HUES48 (cell line): Measurements from ENCODE around the gene IRX5.
A peak's percentile ranks its signal among the peaks of the same experiment; 100 is the strongest.

ENCODE experiments used
- H3K27ac ChIP-seq: one replicate; pipeline ENCODE4 v1.7.0; 2013; ENCODE audit warnings: low read depth, low read length, inconsistent platforms
- H3K27me3 ChIP-seq: 2 replicates; pipeline ENCODE4 v1.6.1; 2013; ENCODE audit warnings: mild to moderate bottlenecking, low read length; ENCODE audit not compliant: control insufficient read depth, insufficient read depth
- H3K36me3 ChIP-seq: 2 replicates; pipeline ENCODE4 v1.6.1; 2013; ENCODE audit warnings: low read length; ENCODE audit not compliant: control insufficient read depth, insufficient read depth
- H3K4me1 ChIP-seq: 2 replicates; pipeline ENCODE4 v1.6.1; 2013; ENCODE audit warnings: mild to moderate bottlenecking, low read length; ENCODE audit not compliant: control insufficient read depth, insufficient read depth
- H3K4me3 ChIP-seq: 2 replicates; pipeline ENCODE4 v1.5.1; 2013; ENCODE audit warnings: mild to moderate bottlenecking, low read depth, low read length
- H3K9ac ChIP-seq: 2 replicates; pipeline ENCODE4 v1.6.1; 2013; ENCODE audit warnings: mild to moderate bottlenecking, low read depth, low read length, moderate library complexity
- H3K9me3 ChIP-seq: 2 replicates; pipeline ENCODE4 v1.6.1; 2013; ENCODE audit warnings: low read length; ENCODE audit not compliant: control insufficient read depth, insufficient read depth

The IRX5 gene

DNA sequence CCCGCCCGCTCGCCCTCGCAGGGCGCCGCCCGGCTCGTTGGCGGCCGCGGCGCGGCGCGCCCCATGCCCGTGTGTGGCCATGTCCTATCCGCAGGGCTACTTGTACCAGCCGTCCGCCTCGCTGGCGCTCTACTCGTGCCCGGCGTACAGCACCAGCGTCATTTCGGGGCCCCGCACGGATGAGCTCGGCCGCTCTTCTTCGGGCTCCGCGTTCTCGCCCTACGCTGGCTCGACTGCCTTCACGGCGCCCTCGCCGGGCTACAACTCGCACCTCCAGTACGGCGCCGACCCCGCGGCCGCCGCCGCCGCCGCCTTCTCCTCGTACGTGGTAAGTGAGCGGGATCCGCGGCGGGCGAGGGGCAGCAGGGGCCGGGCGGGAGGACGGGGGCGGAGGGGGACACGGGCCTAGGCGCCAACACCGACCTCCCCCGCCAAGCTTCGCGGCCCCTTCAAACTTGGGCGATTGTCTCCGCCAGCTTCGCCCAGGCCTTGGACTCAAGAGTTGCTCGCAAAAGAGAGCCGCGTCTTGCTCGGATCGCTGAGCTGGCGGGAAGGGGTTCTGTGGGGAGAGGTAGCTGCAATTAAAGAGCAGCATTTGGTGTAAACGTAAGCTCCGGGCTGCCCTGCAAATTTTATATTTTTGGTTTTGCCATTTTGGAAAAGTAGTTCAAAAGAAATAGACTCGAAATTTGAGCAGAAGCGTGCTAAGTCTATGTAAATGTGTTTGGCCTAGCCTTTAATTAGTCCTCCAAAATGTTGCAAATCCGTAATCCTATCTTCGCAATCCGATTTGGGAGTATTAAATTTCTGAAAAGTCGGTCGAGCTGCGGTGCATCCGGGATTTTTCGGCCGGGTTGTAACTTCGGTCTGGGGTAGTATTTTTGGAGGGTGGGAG, 702 bp downstream of the IRX5 start:
- H3K4me1 ChIP-seq, result peaks cover 27% of the 10 kb centered on the region
- H3K9ac ChIP-seq, result no peak overlapping the region
- peaks cover 78% of the 10 kb centered on the region for H3K27me3 ChIP-seq
- H3K4me3 ChIP-seq, result peak overlapping the region; percentile 67
- H3K9me3 ChIP-seq, result no peaks in the 10 kb centered on the region
- H3K36me3 ChIP-seq, result no peaks in the 10 kb centered on the region
- no peak overlapping the region for H3K27ac ChIP-seq

DNA sequence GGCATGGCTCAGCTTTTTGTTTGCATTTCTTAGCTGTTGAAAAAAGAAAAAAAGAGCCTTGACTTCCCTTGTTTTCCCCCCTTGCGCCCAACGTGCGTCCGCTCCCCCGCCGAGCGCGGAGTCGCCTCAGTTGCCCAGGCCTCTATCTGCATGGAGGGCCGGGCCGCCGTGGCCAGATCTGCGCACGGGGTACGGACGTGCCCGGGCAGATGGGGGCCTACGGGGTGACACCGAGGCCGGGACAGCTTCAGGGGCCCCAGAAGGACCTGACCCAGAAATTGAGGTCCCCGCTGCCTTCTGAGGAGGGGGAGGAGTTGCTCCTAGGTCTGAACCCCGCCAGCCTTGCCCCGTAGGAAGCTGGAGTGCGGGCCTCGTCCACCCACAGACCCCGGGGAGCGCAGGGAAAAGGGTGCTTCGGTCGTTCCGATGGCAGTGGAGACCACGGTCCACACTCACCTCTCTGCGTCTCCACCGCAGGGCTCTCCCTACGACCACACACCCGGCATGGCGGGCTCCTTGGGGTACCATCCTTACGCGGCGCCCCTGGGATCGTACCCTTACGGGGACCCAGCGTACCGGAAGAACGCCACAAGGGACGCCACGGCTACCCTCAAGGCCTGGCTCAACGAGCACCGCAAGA, 1.5 kb downstream of the IRX5 start:
- H3K9ac ChIP-seq, result no peak overlapping the region
- peak overlapping the region; percentile 67 for H3K4me3 ChIP-seq
- peaks cover 78% of the 10 kb centered on the region for H3K27me3 ChIP-seq

GRCh38 chr16:54932737-54933254, 2.1 kb downstream of the IRX5 start:
- peaks cover 23% of the 10 kb centered on the region for H3K4me1 ChIP-seq
- peak overlapping the region; percentile 67; the same call in 1 of the 2 replicates for H3K4me3 ChIP-seq
- H3K27ac ChIP-seq, result no peak overlapping the region
- no peak overlapping the region for H3K9ac ChIP-seq
- peaks cover 78% of the 10 kb centered on the region for H3K27me3 ChIP-seq
- no peaks in the 10 kb centered on the region for H3K36me3 ChIP-seq
- H3K9me3 ChIP-seq, result no peaks in the 10 kb centered on the region

More for the DNA sequence above, 1.5 kb downstream of the IRX5 start:
- Histone ChIP-seq H3K9me3 (no peaks in the 10 kb centered on the region), H3K36me3 (no peaks in the 10 kb centered on the region), H3K27ac (no peak overlapping the region), H3K4me1 (peaks cover 28% of the 10 kb centered on the region)

DNA sequence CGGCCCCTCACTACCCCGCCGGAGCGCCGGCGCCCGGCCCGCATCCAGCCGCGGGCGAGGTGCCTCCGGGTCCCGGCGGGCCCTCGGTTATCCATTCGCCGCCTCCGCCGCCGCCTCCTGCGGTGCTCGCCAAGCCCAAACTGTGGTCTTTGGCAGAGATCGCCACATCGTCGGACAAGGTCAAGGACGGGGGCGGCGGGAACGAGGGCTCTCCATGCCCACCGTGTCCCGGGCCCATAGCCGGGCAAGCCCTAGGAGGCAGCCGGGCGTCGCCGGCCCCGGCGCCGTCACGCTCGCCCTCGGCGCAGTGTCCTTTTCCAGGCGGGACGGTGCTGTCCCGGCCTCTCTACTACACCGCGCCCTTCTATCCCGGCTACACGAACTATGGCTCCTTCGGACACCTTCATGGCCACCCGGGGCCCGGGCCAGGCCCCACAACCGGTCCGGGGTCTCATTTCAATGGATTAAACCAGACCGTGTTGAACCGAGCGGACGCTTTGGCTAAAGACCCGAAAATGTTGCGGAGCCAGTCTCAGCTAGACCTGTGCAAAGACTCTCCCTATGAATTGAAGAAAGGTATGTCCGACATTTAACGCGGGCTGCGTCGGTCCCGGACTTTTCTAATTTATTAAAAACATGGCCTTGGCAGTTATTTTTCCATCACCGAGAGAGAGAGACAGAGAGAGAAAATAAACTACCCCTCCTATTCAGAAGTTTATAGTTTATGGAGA, 2.8 kb downstream of the IRX5 start:
- H3K27me3 ChIP-seq, result peaks cover 81% of the 10 kb centered on the region
- H3K4me3 ChIP-seq, result peak overlapping the region; percentile 67; the same call in 1 of the 2 replicates
- no peak overlapping the region for H3K9ac ChIP-seq
- no peak overlapping the region for H3K27ac ChIP-seq
- no peaks in the 10 kb centered on the region for H3K36me3 ChIP-seq
- H3K9me3 ChIP-seq, result no peaks in the 10 kb centered on the region
- H3K4me1 ChIP-seq, result peaks cover 29% of the 10 kb centered on the region

DNA sequence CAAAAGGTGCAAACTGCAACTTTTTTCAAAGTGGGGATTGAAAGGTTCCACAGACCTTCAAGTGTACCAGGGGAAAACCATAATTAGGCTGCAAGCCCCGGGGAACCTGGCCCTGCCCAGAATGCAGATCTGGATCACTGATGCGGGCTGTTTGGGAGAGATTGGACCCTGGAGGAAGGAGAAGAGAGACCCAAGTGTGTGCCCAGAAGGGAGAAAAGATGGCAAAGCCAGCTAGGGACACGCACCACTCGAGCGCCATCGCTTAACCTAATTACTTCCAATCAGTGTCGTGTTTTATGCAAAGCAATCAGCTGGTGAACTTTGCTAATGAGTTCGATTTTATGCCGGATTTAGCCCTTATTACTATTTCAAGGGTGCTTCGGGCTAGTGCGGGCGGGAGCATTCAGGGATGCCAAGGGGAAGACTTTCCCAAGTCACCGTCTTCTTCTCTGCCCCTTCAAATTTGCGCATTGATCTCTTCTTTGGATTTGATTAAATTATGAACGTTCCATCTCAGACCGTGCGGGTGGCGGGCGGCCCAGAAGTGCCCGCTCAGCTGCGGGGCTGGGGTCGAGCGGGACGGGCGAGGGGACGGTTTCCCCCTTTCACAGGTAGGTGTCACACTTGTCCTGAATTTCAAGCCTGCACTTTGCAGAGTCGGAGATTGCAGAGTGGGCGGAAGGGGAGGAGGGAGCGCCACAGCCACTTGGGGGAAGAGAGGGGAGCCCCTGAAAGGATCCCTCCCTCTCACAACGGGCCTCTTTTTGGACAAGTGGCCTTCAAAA, 4.0 kb downstream of the IRX5 start:
- Histone ChIP-seq H3K36me3 (no peaks in the 10 kb centered on the region), H3K27me3 (peaks cover 89% of the 10 kb centered on the region), H3K4me1 (peaks cover 36% of the 10 kb centered on the region), H3K9ac (no peak overlapping the region), H3K27ac (no peak overlapping the region), H3K4me3 (peak overlapping the region; percentile 36), H3K9me3 (no peaks in the 10 kb centered on the region)

DNA sequence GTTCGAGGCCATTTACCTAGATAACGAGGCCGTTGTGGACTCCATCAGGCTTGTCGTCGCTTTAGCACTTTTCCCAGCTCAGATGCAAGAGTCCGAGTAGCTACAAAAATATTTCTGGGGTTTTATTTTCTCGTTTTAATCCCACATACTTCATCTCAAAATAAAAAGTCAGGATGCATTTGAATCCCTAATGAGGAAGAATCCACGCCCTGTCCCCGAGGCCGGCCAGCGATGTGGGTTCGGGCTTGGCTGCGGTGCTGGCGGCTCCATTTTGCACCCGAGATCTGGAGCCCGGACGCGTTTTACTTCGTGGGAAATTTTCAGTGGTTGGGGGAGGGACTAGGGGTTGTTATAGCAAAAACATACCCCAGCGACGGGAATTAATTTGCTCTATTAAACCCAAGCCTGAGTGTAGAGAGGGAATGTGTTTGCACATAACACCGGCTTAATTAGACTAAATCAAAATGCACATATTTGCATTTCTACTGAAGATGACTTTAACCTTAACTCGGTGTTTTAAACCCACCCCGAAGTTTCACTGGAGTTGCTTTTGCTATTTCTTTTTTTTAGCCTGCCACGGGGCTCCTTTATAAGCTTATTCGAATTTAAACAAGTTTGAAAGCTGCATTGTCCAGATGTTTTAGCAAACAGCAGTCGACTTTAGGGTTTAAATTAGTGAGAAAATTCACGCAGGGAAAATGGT, 4.8 kb downstream of the IRX5 start:
- Histone ChIP-seq H3K9me3 (no peaks in the 10 kb centered on the region), H3K36me3 (no peaks in the 10 kb centered on the region), H3K9ac (no peak overlapping the region), H3K27ac (peak overlapping the region; percentile 22), H3K4me1 (peaks cover 36% of the 10 kb centered on the region), H3K4me3 (peak overlapping the region; percentile 36), H3K27me3 (peaks cover 92% of the 10 kb centered on the region)

DNA sequence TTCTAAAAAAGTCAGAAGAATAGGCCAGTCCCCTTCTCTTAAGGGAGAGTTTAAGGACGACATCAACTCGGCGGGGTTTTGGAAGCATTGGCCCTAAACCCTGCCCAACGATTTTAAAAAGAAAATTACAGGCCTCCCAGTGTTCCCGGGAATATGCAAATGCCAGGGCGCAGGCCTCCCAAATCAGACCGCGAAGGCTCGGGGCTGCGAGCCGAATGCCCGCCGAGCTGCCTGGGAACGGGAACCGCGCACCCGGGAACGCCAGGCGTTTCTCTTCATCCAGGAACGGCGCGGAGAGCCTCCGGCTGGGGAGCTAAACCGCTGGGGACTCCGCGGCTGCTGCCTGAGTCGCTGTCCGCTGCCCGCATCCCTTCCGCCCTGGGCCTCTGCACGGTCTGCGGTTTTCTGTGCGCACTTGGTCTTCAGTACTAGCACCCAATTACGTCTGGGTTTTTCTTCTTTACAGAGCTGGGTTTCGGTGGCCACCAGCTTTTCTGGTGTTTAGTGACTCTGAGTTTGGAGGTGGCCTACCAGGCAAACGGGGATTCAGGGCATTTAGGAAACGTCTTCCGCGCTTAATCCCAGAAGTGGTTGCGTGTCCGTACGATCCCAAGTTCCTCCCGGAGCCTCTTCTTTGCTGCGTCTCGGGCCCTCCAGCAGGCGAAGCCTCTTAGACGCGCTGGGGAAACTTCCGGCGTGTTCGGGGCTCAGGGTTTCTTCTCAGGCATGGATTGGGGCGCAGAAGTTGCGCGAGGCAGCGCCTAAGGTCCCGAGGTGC, 5.7 kb downstream of the IRX5 start:
- peak overlapping the region; percentile 63 for H3K27ac ChIP-seq
- no peaks in the 10 kb centered on the region for H3K9me3 ChIP-seq
- no peaks in the 10 kb centered on the region for H3K36me3 ChIP-seq
- peaks cover 99% of the 10 kb centered on the region for H3K27me3 ChIP-seq
- H3K9ac ChIP-seq, result no peak overlapping the region
- H3K4me1 ChIP-seq, result peaks cover 36% of the 10 kb centered on the region
- peak overlapping the region; percentile 64 for H3K4me3 ChIP-seq

DNA sequence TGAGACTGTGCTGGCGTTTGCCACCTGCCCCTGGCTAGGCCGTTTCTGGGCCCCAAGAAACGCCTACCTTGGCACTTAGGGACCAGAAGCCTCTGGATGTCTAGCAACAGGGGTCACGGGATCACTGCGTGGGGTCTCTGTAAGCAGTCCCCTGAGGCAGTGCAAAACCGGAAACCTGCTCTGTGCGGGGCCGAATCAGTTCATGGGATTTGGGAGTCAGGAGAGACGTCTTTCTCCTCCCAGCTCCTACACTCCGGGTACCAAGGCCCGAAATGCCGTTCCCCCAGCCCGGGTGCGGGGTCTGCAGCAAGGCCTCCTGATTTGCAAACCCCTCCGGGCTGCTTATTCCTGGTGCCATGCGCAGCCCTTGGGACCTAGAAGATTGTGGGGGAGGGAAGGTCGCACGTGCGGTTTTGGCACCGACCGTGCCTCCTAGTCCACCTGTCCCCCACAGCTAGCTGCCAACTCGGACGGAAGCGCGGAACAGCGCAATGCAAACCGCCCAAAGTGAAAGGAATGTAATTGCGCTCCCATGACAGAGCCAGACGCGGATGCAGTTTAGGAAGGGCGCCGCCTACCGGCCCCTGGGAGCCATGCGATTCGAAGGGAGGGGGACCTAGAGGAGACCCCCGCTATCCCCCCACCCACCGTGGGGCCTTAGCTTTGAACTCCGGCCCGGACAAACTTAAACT, 6.5 kb downstream of the IRX5 start:
- H3K27me3 ChIP-seq, result peaks cover 99% of the 10 kb centered on the region
- H3K9ac ChIP-seq, result no peak overlapping the region
- H3K4me3 ChIP-seq, result peak overlapping the region; percentile 64
- peak overlapping the region; percentile 17 for H3K27ac ChIP-seq
- H3K36me3 ChIP-seq, result no peaks in the 10 kb centered on the region
- no peaks in the 10 kb centered on the region for H3K9me3 ChIP-seq
- H3K4me1 ChIP-seq, result peaks cover 36% of the 10 kb centered on the region

DNA sequence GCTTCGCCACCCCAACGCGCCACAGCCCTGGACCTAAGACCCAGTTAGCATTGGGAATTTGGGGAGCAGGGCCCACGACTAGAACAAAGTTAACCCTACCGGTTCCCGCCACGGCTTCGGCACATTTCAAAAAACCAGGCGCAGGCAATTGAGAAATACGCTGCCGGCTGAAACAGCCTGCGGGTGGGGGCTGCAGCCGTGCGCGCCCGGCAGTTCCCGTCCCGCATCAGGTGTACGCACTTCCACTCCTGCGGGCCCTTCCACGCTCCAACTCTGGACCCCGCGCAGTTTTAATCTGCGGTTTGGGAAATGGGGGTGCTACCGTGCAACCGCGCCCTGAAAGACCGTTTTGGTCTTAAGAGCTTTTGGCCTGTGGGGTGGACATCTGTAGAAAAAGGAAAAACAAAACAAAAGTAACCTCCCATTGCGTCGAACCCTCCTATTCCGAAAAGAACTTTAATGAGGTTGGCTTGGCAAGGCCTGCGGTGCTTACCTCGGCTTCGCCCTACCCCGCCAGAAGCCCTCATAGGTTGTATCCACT, 7.1 kb downstream of the IRX5 start:
- no peak overlapping the region for H3K9ac ChIP-seq
- peaks cover 99% of the 10 kb centered on the region for H3K27me3 ChIP-seq
- no peaks in the 10 kb centered on the region for H3K9me3 ChIP-seq
- no peak overlapping the region for H3K27ac ChIP-seq
- H3K36me3 ChIP-seq, result no peaks in the 10 kb centered on the region
- H3K4me3 ChIP-seq, result peak overlapping the region; percentile 64; the same call in 1 of the 2 replicates
- H3K4me1 ChIP-seq, result peaks cover 36% of the 10 kb centered on the region
